Stimulated activated naive CD8-positive, alpha-beta T cell treated with anti-CD3 and anti-CD28 coated beads, Interleukin-15, amount 100 ng/mL, for 72 hours (primary cell): Measurements from ENCODE around the gene TAF3.

Experiments
- ATAC-seq: fragments of 150-1000 bp; cut with Tn5 transposase; 2 replicates; pipeline ENCODE4 v1.10.0; 2021; ENCODE audit warnings: mild to moderate bottlenecking, moderate library complexity
- DNase-seq, 2 donors: peaks; one replicate each; pipeline ENCODE4 v3.0.0; 2021 to 2022
- H3K27ac Mint-ChIP-seq, 2 donors: one replicate each; pipeline ENCODE4 v1.8.0; 2022; ENCODE audit warnings: mild to moderate bottlenecking in 2 of 2, mixed read lengths in 2 of 2, moderate library complexity in 2 of 2
- H3K27me3 Mint-ChIP-seq: one replicate; pipeline ENCODE4 v1.8.0; 2022; ENCODE audit warnings: mixed read lengths
- H3K4me1 Mint-ChIP-seq: one replicate; pipeline ENCODE4 v1.8.0; 2022; ENCODE audit warnings: mild to moderate bottlenecking, mixed read lengths
- H3K4me3 Mint-ChIP-seq, 2 donors: one replicate each; pipeline ENCODE4 v1.8.0; 2022; ENCODE audit warnings: mild to moderate bottlenecking in 2 of 2, mixed read lengths in 2 of 2, moderate library complexity in 1 of 2
- H3K9me3 Mint-ChIP-seq, 2 donors: one replicate each; pipeline ENCODE4 v1.8.0; 2022; ENCODE audit warnings: mixed read lengths in 2 of 2

The TAF3 gene

GRCh38 chr10:8053446-8054243 lies 235.3 kb downstream of the TAF3 start:
- Mint-ChIP-seq H3K27me3 (peaks cover 42% of the 10 kb centered on the region), H3K27ac (peak overlapping the region; percentile 82 to 84)

GRCh38 chr10:8054244-8054493 lies 235.9 kb downstream of the TAF3 start:
- Mint-ChIP-seq H3K4me3 (peak overlapping the region; percentile 90 to 96), H3K4me1 (peaks cover 60% of the 10 kb centered on the region), H3K9me3 (no peaks in the 10 kb centered on the region), H3K27me3 (peaks cover 37% of the 10 kb centered on the region), H3K27ac (peak overlapping the region in 1 of 2 donors; percentile 82)
- ATAC-seq (no peak), DNase-seq (no peak)

More at GRCh38 chr10:8053446-8054243, 235.3 kb downstream of the TAF3 start:
- H3K4me1 Mint-ChIP-seq, result peaks cover 60% of the 10 kb centered on the region
- peak; percentile 92 to 93 for DNase-seq
- peak; percentile 60 for ATAC-seq
- H3K4me3 Mint-ChIP-seq, result peak overlapping the region; percentile 90 to 96
- no peaks in the 10 kb centered on the region for H3K9me3 Mint-ChIP-seq

DNA sequence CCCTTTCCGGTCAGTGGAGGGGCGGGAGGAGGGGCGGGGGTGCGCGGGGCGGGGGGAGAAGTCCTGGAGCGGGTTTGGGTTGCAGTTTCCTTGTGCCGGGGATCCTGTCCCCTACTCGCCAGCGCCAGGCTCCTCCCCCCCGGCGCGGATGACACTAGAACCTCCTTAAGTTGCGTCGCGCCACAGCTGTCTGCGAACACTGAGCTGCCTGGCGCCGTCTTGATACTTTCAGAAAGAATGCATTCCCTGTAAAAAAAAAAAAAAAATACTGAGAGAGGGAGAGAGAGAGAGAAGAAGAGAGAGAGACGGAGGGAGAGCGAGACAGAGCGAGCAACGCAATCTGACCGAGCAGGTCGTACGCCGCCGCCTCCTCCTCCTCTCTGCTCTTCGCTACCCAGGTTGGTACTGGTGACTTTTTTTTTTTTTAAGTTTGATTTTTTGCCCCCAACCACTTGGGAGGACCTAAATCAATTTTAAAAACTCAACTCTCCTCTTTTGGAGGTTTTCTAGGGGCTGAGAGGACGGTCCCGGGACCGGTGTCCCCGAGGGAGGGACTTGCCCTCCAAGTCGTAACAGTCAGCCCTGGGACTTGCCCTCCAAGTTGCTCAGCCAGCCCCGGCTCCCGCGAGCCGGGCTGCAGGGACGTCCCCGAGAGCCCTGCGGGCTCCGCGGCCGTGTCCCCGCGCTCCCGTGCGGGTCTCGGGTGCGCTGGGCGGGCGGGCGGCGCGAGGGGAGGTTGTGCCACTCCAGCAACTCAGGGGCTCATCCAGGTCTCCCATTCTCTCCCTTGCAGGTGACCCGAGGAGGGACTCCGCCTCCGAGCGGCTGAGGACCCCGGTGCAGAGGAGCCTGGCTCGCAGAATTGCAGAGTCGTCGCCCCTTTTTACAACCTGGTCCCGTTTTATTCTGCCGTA lies 236.4 kb downstream of the TAF3 start, which contains the start of gene GATA3:
Gene GATA3 (plus strand): TSS at position 195 of the 914 bp plus-strand sequence. CDS start 968 bp downstream, outside the sequence.
- H3K4me3 Mint-ChIP-seq, result peak within 1 kb of the TSS; percentile 90 to 96
- peaks cover 64% of the 10 kb centered on the region for H3K4me1 Mint-ChIP-seq
- DNase-seq (peak; percentile 78 to 80), ATAC-seq (peak; percentile 53)
- peaks cover 33% of the 10 kb centered on the region for H3K27me3 Mint-ChIP-seq
- H3K9me3 Mint-ChIP-seq, result no peaks in the 10 kb centered on the region
- peak within 1 kb of the TSS; percentile 97 for H3K27ac Mint-ChIP-seq

DNA sequence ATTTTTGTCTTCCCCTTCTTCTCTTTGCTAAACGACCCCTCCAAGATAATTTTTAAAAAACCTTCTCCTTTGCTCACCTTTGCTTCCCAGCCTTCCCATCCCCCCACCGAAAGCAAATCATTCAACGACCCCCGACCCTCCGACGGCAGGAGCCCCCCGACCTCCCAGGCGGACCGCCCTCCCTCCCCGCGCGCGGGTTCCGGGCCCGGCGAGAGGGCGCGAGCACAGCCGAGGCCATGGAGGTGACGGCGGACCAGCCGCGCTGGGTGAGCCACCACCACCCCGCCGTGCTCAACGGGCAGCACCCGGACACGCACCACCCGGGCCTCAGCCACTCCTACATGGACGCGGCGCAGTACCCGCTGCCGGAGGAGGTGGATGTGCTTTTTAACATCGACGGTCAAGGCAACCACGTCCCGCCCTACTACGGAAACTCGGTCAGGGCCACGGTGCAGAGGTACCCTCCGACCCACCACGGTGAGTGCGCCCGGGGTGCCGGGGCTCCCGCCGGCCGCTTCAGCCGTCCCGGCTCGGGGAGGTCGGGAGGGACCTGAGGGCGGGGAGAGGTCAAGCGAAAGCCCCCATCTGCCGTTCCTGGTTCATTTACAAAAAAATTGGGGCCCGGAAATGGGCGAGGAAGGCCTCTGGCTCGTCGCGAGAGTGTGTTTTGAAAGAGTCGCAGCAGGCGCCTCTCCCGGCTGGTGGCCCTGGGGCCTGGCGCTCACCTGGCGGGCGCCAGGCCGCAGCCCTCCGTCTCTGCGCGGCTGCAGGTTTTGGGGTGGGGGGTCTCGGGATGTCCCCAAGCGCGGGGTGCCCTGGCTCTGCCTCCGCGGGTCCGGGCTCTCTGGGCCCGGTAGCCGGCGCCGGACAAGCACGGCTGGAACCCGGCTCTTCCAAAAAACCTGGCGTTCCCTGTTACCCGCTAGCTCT lies 237.4 kb downstream of the TAF3 start:
- DNase-seq, result peak; percentile 57
- peak; percentile 10 for ATAC-seq
- Mint-ChIP-seq H3K27ac (peak overlapping the region; percentile 83 to 87), H3K27me3 (peaks cover 24% of the 10 kb centered on the region), H3K9me3 (no peaks in the 10 kb centered on the region), H3K4me1 (peaks cover 64% of the 10 kb centered on the region), H3K4me3 (peak overlapping the region; percentile 76 to 89)

DNA sequence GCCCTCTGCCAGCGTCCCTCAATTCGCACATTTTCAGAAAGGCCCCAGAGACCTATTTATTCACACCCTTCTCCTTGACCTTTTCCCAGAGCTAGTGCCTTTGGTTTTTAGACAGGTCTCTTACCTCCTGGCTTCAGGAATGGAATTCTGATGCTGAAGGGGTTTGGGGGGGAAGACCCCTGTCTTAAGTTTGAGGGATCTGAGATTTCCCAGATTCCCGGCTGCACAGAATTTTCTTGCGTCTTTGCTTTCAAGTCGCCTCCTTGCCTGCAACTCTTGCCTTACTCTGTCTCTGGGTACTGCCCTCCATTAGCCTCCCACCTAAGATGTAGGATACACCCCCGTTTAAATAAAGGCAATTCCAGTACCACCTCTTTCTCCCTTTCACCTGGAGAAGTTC lies 238.1 kb downstream of the TAF3 start:
- no peak for DNase-seq
- Mint-ChIP-seq H3K4me1 (peaks cover 69% of the 10 kb centered on the region), H3K9me3 (no peaks in the 10 kb centered on the region), H3K27me3 (peaks cover 21% of the 10 kb centered on the region), H3K4me3 (peak overlapping the region; percentile 76 to 89), H3K27ac (peak overlapping the region; percentile 83 to 97)
- no peak for ATAC-seq

- H3K9me3 Mint-ChIP-seq, result no peaks in the 10 kb centered on the region
- peak overlapping the region; percentile 83 to 97 for H3K27ac Mint-ChIP-seq
- peaks cover 16% of the 10 kb centered on the region for H3K27me3 Mint-ChIP-seq
- H3K4me1 Mint-ChIP-seq, result peaks cover 72% of the 10 kb centered on the region
- DNase-seq (peak; percentile 70 to 80), ATAC-seq (peak; percentile 44)
- H3K4me3 Mint-ChIP-seq, result peak overlapping the region; percentile 76 to 89
Observed at GRCh38 chr10:8056871-8057331, 238.6 kb downstream of the TAF3 start.

GRCh38 chr10:8057636-8058273 lies 239.4 kb downstream of the TAF3 start:
- ATAC-seq, result no peak
- Mint-ChIP-seq H3K27me3 (peaks cover 7% of the 10 kb centered on the region), H3K27ac (peak overlapping the region in 1 of 2 donors; percentile 76), H3K4me3 (peak overlapping the region; percentile 76 to 89), H3K9me3 (no peaks in the 10 kb centered on the region), H3K4me1 (peaks cover 72% of the 10 kb centered on the region)
- peak in 1 of 2 donors; percentile 7 for DNase-seq

DNA sequence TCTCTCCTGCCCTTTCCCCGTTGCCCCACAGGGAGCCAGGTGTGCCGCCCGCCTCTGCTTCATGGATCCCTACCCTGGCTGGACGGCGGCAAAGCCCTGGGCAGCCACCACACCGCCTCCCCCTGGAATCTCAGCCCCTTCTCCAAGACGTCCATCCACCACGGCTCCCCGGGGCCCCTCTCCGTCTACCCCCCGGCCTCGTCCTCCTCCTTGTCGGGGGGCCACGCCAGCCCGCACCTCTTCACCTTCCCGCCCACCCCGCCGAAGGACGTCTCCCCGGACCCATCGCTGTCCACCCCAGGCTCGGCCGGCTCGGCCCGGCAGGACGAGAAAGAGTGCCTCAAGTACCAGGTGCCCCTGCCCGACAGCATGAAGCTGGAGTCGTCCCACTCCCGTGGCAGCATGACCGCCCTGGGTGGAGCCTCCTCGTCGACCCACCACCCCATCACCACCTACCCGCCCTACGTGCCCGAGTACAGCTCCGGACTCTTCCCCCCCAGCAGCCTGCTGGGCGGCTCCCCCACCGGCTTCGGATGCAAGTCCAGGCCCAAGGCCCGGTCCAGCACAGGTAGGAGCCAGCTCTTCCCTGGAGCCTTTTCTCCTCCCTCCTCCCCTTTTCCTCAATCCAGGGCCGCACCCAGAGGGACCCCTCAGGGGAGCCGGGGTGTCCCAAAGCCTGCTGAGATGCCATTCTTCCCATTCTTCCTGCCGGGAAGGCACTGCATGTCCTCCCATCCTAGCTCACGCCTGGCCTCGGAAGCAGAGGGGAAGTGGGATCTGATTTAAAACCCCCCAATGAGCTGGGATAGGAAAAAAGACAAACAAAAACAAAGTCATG lies 240.2 kb downstream of the TAF3 start:
- no peak for ATAC-seq
- no peaks in the 10 kb centered on the region for H3K27me3 Mint-ChIP-seq
- H3K9me3 Mint-ChIP-seq, result no peaks in the 10 kb centered on the region
- peaks cover 72% of the 10 kb centered on the region for H3K4me1 Mint-ChIP-seq
- peak overlapping the region in 1 of 2 donors; percentile 30 for H3K27ac Mint-ChIP-seq
- DNase-seq, result peak in 1 of 2 donors; percentile 13
- peak overlapping the region in 1 of 2 donors; percentile 76 for H3K4me3 Mint-ChIP-seq

DNA sequence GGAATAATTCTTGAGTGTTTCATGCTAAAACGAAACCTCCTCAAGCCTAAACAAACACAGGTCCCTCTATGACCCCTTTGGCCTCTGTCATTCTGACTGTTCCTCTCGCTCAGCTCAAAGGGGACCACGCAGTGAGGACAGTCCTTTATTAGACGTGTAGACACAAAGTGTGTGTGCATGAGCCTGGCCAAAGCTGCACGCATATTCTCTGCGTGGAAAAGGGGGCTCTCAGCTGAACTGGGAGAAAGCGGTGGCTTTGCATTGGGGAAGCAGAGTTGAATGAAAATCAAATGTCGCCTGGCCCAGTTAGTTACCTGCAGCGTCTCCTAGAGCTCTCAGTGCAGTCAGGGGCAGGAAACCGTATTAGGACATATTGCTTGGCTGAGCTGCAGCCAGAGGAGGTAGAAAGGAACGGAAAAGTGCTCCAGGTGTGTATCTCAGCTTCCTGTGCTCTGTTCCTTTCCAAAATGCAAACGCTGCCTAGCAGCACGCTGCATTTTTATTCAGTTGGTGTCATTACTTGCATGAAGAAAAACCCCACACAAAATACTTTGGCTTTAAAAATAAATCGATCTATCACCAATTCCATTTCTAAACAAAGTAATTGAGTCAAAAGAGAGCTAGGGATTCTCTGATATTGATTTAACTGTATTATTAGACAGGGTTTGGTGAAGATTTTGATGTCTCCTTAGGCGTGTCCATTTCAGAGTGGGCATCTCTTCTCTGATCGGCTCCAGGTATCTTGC lies 241.1 kb downstream of the TAF3 start:
- ATAC-seq (no peak), DNase-seq (peak in 1 of 2 donors; percentile 4)
- no peak overlapping the region for H3K27ac Mint-ChIP-seq
- H3K4me3 Mint-ChIP-seq, result peak overlapping the region; percentile 63 to 76
- H3K9me3 Mint-ChIP-seq, result no peaks in the 10 kb centered on the region
- peaks cover 73% of the 10 kb centered on the region for H3K4me1 Mint-ChIP-seq
- no peaks in the 10 kb centered on the region for H3K27me3 Mint-ChIP-seq

DNA sequence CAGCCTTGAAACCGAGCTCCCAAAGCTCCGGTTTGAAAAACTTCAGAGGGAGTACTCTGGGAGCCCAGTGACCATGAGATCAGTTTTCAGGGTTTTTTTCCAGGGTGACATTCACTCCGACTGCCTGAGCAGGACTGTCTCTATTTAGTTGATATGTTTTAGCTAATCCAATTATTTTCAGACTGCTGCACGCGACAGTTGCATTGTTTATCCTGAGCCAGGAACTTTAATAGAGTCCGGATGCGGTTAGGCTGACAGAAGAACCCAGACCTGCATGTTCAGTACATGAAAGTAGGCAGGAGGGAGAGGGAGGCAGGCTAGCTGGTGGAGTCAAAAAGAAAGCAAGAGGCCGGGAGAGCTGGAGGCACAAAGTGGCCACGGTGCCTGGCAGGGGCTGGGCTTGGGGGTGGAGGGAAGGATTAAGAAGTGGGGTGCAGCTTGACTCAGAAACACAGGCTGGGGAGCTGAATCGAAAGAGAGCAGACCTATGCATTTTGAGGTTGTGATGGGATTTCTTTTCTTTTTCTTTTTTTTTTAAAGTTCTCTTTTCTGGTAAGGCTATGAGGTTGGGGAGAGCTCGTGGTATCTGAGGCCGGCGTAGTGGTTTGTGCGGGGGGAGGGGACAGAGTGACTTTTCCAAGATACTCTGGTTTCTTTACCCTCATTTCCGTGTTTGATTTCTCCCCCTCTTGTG lies 241.9 kb downstream of the TAF3 start:
- ATAC-seq (peak; percentile 47), DNase-seq (peak; percentile 53 to 76)
- H3K27me3 Mint-ChIP-seq, result no peaks in the 10 kb centered on the region
- H3K9me3 Mint-ChIP-seq, result no peaks in the 10 kb centered on the region
- peaks cover 81% of the 10 kb centered on the region for H3K4me1 Mint-ChIP-seq
- peak overlapping the region; percentile 80 to 88 for H3K27ac Mint-ChIP-seq
- H3K4me3 Mint-ChIP-seq, result peak overlapping the region; percentile 63 to 76

DNA sequence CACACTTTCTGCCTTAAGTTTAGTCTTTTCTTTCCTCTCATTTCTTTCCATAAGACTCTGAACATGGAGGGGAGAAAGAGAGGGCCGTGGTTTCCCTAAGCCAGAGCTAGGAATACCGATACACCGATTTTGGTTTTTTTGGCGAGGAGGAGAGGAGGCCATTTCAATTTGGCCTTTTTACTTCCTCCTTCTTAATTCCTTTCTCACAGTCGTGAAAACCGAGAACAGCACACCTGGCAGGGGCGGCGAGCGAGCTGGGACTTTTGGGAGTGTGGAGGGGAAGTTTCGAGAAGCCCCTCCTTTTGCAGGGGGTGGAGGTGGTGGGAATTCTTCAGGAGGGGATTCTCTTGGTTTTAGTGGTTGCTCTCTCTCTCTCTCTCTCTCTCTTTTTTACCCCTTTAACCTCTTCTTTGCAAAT lies 242.4 kb downstream of the TAF3 start:
- Mint-ChIP-seq H3K27me3 (no peaks in the 10 kb centered on the region), H3K27ac (peak overlapping the region; percentile 59 to 80), H3K4me1 (peaks cover 87% of the 10 kb centered on the region), H3K9me3 (no peaks in the 10 kb centered on the region), H3K4me3 (peak overlapping the region; percentile 63 to 76)
- ATAC-seq (no peak), DNase-seq (peak in 1 of 2 donors; percentile 9)

GRCh38 chr10:8061274-8062211 lies 243.2 kb downstream of the TAF3 start:
- peaks cover 95% of the 10 kb centered on the region for H3K4me1 Mint-ChIP-seq
- H3K4me3 Mint-ChIP-seq, result peak overlapping the region; percentile 68 to 76
- no peaks in the 10 kb centered on the region for H3K27me3 Mint-ChIP-seq
- peak; percentile 72 for ATAC-seq
- DNase-seq, result peak; percentile 62 to 72
- peak overlapping the region; percentile 59 to 90 for H3K27ac Mint-ChIP-seq
- no peaks in the 10 kb centered on the region for H3K9me3 Mint-ChIP-seq
